Astrocyte of the spinal cord (primary cell): ENCODE data around the gene DEGS2.

Experiments
- DNase-seq: peaks from one replicate; pipeline ENCODE4 v3.0.0; 2011; ENCODE audit warnings: low read depth, low spot score
- H3K4me3 ChIP-seq: 2 replicates; pipeline ENCODE4 v1.5.1; 2011; ENCODE audit warnings: low read depth, mild to moderate bottlenecking, low read length, moderate library complexity
- in situ Hi-C: cut with HindIII; loops from 2 replicates; pipeline ENCODE4 v1.10.0; 2017; ENCODE audit warnings: low sequenced_read_pairs
- TF ChIP-seq, protein P1 (sequence below): IDR thresholded peaks from 2 replicates; pipeline ENCODE4 v1.5.1; 2012; ENCODE audit warnings: low read depth, mild to moderate bottlenecking, low read length, inconsistent platforms

The DEGS2 gene

GRCh38 chr14:100118396-100119011 is 40.9 kb downstream of the DEGS2 start:
- DNase-seq, result no peak
- in situ Hi-C loops, result no loop called here
- H3K4me3 ChIP-seq, result no peak overlapping the region
- TF ChIP-seq, protein P1, sequence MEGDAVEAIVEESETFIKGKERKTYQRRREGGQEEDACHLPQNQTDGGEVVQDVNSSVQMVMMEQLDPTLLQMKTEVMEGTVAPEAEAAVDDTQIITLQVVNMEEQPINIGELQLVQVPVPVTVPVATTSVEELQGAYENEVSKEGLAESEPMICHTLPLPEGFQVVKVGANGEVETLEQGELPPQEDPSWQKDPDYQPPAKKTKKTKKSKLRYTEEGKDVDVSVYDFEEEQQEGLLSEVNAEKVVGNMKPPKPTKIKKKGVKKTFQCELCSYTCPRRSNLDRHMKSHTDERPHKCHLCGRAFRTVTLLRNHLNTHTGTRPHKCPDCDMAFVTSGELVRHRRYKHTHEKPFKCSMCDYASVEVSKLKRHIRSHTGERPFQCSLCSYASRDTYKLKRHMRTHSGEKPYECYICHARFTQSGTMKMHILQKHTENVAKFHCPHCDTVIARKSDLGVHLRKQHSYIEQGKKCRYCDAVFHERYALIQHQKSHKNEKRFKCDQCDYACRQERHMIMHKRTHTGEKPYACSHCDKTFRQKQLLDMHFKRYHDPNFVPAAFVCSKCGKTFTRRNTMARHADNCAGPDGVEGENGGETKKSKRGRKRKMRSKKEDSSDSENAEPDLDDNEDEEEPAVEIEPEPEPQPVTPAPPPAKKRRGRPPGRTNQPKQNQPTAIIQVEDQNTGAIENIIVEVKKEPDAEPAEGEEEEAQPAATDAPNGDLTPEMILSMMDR, result no peak

DNA sequence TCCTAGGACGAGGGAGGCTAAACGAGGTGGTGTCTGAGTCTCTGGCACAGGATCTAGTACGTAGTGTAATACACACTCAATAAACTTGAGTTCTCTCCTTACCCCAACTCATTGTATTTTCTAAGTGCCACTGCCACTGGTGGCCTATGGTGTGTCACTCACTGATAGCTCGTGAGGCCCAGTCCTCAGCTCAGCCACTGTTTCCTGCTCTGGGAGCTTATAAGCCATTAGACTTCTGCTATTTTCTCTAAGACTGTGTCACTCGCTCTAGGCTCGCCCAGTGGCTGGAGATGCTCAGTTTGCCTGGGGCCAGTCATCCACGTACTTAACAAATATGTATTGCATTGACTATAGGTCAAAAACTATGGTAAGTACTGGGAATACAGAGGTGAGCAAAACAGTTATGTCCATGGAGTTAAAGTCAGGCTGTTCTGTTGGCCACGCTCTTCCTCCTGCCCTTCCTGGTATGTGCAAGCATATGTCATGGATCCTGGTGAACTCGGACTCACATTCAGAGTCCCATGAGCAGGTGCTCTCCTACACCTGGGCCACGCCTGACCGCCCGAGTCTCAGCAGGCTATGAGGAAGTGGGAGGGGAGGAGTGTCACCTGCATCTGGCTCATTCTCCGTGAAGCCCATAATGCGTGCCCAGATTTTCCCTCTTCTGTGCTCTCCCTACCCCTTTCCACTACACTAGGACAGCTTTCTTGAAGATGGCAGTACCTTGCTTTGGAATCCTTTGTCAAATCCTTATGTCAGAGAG is 41.6 kb downstream of the DEGS2 start:
- DNase-seq, result no peak
- TF ChIP-seq, protein P1, result no peak
- in situ Hi-C loops, result no loop called here
- no peak overlapping the region for H3K4me3 ChIP-seq

GRCh38 chr14:100117026-100117425 is 42.4 kb downstream of the DEGS2 start:
- TF ChIP-seq, protein P1, result no peak
- H3K4me3 ChIP-seq, result no peak overlapping the region
- no peak for DNase-seq
- in situ Hi-C loops, result no loop called here

- TF ChIP-seq, protein P1, result no peak
- in situ Hi-C loops, result no loop called here
- DNase-seq, result no peak
These were observed 43.3 kb downstream of the DEGS2 start for GRCh38 chr14:100116134-100116533.

GRCh38 chr14:100115726-100116125 is 43.7 kb downstream of the DEGS2 start:
- DNase-seq, result no peak
- in situ Hi-C loops, result no loop called here
- TF ChIP-seq, protein P1, result no peak
- H3K4me3 ChIP-seq, result no peak overlapping the region

More at GRCh38 chr14:100116134-100116533, 43.3 kb downstream of the DEGS2 start:
- H3K4me3 ChIP-seq, result no peak overlapping the region

DNA sequence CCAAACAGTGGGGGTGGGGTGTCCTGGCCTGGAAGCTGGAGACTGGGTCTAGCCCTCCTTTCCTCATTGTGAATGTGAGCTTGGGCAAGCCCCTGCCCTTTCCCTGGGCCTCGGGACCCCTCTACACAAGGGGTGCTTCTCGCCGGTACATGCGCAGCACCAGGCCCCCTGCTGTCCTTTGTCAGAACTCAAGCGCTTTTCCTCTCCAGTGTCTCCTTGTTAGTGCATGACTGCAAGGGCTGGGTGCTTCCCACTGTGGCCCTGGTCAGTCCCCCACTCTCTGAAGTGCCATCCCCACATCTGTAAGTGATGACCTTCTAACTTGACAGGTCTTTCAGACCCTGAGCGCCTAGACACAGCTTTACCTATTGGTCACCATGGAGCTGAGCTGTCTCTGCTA is 44.2 kb downstream of the DEGS2 start:
- no peak overlapping the region for H3K4me3 ChIP-seq
- TF ChIP-seq, protein P1, result no peak
- DNase-seq, result no peak
- in situ Hi-C loops, result no loop called here
